GM18517 (cell line): Measurements from ENCODE around the gene METAP1D.
"Not testable (repeated sequence)": the region's sequence is repeated elsewhere in the genome, so short reads cannot be mapped to it uniquely, and the experiment has no call there.

Experiments
- ATAC-seq: cut with Tn5 transposase; IDR thresholded peaks from one replicate; pipeline ENCODE4 v1.9.1; 2021; ENCODE audit warnings: mild to moderate bottlenecking, moderate library complexity; ENCODE audit not compliant: unreplicated experiment

The METAP1D gene

DNA sequence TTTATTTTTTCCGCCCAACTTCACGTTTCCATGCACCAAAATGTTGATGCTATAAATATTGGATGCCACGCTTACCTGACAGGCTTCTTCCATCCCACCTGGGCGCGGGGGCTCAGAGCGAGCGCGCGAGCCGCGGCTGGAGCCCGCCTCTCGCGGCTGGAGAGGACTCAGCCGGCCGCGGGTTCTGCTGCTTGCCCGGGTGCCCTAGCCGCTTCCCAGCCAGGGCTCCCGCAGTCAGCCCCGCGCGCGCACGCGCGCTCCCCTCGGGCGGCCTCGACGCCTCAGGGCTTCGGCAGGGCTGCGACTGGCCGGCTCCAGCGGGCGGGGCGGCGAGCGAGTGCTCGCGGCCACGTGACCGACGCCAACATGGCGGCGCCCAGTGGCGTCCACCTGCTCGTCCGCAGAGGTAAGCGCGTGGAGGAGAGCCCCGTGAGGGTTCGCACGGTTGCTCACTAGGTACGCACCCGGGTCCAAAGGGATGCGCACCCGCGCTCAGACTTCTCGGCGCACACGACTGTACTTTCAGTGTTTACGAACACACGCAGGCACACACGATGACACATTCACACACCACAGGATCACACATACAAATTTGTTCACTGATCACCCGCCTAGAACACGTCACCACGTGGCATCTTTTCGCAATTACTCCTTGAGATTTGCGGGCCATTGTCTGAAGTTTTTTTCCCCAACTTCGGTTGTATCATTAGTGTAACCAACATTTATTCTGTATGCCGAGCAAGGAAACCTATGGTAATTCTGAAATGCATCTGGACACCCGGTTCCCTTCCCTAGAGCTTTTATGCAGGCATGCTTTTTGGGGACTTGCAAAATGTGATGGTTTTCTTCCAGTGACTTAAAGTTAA, at the start of gene METAP1D:
Gene METAP1D (plus strand): TSS at position 350 of the 866 bp plus-strand sequence. CDS start 17 bp downstream, at position 367.
- peak; percentile 91 for ATAC-seq

GRCh38 chr2:171952276-171952675, 47.5 kb upstream of the METAP1D start:
- ATAC-seq, result no peak

DNA sequence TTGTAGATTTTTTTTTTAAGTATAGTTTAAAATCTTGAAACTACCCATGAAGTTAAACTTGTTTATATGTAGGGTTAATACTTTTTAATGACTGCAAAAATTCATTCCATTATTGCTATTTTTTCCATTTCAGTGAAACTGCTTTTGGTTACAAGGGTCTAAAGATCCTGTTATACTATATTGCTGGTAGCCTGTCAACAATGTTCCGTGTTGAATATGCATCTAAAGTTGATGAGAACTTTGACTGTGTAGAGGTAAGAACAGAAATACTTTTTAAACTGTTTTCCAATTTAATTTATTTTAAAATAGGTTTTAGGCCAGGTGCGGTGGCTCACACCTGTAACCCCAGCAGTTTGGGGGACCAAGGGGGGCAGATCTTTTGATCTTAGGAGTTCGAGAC, 47.0 kb upstream of the METAP1D start:
- ATAC-seq, result no peak

DNA sequence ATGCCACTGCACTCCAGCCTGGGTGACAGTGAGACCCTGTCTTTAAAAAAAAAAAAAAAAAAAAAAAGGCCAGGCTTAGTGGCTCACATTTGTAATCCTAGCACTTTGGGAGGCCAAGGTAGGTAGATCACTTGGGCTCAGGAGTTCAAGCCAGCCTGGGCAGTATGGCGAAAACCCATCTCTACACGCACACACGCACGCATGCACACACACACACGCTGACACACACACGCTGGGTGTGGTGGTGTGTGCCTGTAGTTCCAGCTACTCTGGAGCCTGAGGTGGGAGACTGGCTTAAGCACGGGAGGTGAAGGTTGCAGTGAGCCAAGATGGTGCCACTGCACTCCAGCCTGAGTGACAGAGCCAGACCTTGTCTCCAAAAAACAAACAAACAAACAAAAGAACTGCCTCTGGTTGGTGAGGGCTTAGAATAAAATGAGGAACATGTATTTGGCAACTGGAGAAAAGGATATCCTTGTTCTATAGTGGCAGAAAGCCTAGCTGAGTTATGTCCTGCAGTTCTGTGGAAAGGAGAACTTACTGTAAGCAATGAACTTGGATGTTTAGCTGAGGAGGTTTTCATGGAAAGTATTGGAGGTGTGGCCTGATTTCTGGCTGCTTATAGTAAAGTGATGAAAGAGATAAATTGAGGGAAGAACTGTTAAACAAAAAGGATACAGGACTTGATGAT, 43.5 kb upstream of the METAP1D start:
- ATAC-seq, result no peak

- ATAC-seq, result no peak
Observed at GRCh38 chr2:171957061-171957460, 42.7 kb upstream of the METAP1D start.

DNA sequence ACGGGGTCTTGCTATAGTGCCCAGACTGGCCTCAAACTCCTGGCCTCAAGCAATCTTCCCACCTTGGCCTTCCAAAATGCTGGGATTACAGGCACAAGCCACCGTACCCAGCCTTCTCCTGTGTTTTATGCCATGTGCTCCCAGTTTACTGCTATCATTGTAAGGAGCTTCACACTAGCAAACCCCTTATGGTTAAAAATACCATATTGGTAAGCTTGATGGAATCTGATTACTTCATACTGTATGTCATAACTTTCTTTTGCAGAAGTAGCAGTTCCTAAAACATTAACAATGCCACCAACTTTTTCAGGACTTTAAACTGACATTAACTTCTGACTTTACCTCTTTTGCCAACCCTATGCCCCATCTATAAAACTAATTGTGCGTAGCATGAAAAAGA, 41.3 kb upstream of the METAP1D start:
- ATAC-seq, result no peak

DNA sequence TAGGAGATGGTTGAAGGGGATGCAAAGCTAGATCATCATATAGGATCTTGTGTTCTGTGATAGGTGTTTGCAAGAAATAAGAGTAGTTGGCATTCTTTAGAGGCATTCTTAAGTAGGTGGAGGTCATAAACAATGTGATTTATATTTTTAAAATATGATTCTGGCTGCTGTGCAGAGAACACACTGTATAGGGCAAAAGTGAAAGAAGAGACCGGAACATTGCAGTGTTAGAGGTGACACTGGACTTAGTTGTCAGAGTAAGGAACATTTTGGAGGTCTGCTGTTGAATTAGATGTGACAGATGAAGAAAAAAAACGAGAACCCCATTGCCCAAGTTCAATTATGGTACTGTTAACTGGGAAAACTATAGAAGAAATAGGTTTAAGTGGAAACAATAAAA, 39.8 kb upstream of the METAP1D start:
- ATAC-seq, result no peak

GRCh38 chr2:171960570-171960969, 39.2 kb upstream of the METAP1D start:
- no peak for ATAC-seq

GRCh38 chr2:171963198-171963597, 36.6 kb upstream of the METAP1D start:
- no peak for ATAC-seq

- no peak for ATAC-seq
Observed at GRCh38 chr2:171964308-171964707, 35.4 kb upstream of the METAP1D start.

DNA sequence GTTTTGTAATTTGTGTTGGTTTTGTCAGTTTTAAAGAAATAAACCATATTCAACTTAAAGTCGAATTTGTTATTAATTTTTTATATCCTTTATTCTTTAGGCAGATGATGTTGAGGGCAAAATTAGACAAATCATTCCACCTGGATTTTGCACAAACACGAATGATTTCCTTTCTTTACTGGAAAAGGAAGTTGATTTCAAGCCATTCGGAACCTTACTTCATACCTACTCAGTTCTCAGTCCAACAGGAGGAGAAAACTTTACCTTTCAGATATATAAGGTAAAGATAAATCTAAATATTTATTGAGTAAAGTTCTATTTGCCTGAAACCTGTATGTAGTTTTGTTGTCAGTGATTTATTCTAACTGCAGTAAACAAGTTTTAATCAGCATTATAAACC, 34.5 kb upstream of the METAP1D start:
- no peak for ATAC-seq

GRCh38 chr2:171965661-171966060, 34.1 kb upstream of the METAP1D start:
- no peak for ATAC-seq

- no peak for ATAC-seq
Observed at GRCh38 chr2:171966235-171966634, 33.5 kb upstream of the METAP1D start.

DNA sequence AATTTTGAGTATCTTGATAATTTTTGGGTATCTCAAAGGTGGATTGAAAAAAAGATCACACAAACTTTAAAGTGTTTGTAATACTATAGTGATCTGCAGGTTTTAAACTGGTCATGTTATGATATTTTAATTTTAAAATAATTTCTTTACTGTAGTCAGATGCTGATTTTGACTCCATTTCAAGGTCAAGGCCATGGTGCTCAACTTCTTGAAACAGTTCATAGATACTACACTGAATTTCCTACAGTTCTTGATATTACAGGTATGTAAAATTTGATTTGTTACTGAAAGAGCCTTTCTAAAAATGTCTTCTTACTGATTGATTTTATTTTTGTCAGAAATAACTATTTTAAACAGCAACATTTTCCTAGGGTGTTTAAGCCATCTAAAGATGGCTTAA, 33.1 kb upstream of the METAP1D start:
- no peak for ATAC-seq

DNA sequence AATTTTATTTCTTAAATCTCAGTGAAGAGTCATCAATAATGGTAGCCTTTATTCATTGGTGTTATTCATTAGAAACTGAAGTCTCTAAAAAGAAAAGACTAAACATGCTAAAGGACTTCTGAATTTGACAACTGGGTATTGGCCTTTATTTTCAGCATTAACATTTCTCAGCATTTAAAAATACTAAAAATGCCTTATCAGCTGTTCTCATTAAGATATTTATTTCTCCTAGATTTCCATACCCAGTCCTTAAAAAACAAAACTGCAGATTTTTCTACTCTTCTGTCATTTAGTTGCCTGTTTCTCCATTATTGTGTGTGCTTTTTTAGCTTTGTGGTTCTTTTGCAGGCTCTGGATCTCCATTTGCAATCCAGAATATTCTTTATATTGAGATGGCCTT, 31.2 kb upstream of the METAP1D start:
- ATAC-seq, result no peak

- no peak for ATAC-seq
Observed at GRCh38 chr2:171972329-171972982, 27.3 kb upstream of the METAP1D start.

DNA sequence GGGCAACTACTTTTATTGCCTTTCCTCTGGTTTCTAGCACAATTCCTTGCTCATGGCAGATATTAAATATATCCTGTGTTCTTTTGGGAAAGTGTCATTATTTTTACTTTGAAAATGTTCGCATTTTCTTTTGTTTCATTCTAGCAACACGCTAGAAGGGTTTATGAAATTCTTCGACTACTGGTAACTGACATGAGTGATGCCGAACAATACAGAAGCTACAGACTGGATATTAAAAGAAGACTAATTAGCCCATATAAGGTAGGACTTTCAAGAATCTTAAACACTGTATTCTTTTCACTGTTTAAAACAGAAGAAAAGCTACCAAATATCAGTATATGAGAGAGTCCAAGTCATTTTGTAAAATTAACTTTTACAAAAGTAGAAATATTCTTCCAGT, 20.6 kb upstream of the METAP1D start:
- ATAC-seq, result no peak

DNA sequence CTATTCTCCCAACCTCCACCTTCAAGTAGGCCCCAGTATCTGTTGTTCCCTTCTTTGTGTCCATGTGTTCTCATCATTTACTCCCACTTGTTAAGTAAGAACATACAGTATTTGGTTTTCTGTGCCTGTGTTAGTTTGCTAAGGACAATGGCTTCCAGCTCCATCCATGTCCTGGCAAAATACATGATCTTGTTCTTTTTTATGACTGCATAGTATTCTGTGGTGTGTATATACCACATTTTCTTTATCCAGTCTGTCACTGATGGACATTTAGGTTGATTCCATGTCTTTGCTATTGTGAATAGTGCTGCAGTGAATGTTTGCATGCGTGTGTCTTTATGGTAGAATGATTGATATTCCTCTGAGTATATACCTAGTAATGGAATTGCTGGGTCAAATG, 15.8 kb upstream of the METAP1D start:
- not testable (repeated sequence) for ATAC-seq

GRCh38 chr2:171985076-171985475, 14.7 kb upstream of the METAP1D start:
- ATAC-seq, result no peak

- no peak for ATAC-seq
Observed at GRCh38 chr2:171986778-171987177, 13.0 kb upstream of the METAP1D start.

DNA sequence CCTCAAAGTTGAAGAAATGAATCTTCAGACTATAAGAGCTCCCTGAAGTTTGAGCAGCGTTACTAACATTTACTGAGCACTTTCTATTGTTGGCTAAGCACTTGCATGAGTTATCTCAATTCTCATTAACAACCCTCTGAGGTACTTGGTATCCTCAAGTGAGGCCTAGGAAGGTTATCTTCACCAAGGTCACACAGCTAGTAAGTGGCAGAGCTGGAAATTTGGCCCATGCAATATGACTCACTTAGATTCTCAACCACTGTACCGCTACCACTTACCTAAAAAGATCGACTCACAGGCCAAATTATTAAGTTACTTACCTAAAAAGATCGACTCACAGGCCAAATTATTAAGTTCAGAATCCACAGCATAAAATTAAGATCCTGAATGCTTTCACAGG, 8.7 kb upstream of the METAP1D start:
- ATAC-seq, result no peak

GRCh38 chr2:171995586-171995985, 4.2 kb upstream of the METAP1D start:
- no peak for ATAC-seq
